Neural progenitor cell (in vitro differentiated cells): ENCODE measurements around the gene RNGTT.

Experiments used
- EZH2 ChIP-seq: fragments of 200-600 bp; sonication (generic); IDR thresholded peaks from 2 replicates; pipeline ENCODE4 v1.6.1; 2017; ENCODE audit warnings: antibody characterized with exemption, mild to moderate bottlenecking, moderate library complexity
- TF ChIP-seq, protein P1 (sequence below): fragments of 200-600 bp; sonication (generic); IDR thresholded peaks from 2 replicates; pipeline ENCODE4 v1.5.1; 2017; ENCODE audit warnings: antibody characterized with exemption, mild to moderate bottlenecking

GRCh38 chr6:88573561-88573960, 389.9 kb downstream of the RNGTT start:
- TF ChIP-seq, protein P1, sequence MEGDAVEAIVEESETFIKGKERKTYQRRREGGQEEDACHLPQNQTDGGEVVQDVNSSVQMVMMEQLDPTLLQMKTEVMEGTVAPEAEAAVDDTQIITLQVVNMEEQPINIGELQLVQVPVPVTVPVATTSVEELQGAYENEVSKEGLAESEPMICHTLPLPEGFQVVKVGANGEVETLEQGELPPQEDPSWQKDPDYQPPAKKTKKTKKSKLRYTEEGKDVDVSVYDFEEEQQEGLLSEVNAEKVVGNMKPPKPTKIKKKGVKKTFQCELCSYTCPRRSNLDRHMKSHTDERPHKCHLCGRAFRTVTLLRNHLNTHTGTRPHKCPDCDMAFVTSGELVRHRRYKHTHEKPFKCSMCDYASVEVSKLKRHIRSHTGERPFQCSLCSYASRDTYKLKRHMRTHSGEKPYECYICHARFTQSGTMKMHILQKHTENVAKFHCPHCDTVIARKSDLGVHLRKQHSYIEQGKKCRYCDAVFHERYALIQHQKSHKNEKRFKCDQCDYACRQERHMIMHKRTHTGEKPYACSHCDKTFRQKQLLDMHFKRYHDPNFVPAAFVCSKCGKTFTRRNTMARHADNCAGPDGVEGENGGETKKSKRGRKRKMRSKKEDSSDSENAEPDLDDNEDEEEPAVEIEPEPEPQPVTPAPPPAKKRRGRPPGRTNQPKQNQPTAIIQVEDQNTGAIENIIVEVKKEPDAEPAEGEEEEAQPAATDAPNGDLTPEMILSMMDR = no peak
- no peak for TF ChIP-seq EZH2
